Epithelial cell of proximal tubule (primary cell): Measurements from ENCODE around the gene SETD9. TPM values are rescaled to one million over a fixed set of nuclear protein-coding genes. Genes with fewer than 3 reads are reported as not detected.

Experiments used
- DNase-seq: peaks from one replicate; pipeline ENCODE4 v3.0.0-alpha.2; 2011; ENCODE audit warnings: low read depth
- H3K4me3 ChIP-seq: 2 replicates; pipeline ENCODE4 v1.5.1; 2011; ENCODE audit warnings: low read depth, mild to moderate bottlenecking, low read length
- total RNA-seq: library from RNA; depleted of rRNA; stranded (reverse); fragments of >200 nt; gene quantifications from 2 replicates; pipeline ENCODE4 v1.2.3, GENCODE V29; 2015
- TF ChIP-seq, protein P1 (sequence below): conservative IDR thresholded peaks from 2 replicates; pipeline ENCODE4 v1.5.1; 2012; ENCODE audit warnings: low read depth, mild to moderate bottlenecking, low read length

The SETD9 gene
- total RNA-seq, 1 donor from 2014 or later = 8.8 TPM

DNA sequence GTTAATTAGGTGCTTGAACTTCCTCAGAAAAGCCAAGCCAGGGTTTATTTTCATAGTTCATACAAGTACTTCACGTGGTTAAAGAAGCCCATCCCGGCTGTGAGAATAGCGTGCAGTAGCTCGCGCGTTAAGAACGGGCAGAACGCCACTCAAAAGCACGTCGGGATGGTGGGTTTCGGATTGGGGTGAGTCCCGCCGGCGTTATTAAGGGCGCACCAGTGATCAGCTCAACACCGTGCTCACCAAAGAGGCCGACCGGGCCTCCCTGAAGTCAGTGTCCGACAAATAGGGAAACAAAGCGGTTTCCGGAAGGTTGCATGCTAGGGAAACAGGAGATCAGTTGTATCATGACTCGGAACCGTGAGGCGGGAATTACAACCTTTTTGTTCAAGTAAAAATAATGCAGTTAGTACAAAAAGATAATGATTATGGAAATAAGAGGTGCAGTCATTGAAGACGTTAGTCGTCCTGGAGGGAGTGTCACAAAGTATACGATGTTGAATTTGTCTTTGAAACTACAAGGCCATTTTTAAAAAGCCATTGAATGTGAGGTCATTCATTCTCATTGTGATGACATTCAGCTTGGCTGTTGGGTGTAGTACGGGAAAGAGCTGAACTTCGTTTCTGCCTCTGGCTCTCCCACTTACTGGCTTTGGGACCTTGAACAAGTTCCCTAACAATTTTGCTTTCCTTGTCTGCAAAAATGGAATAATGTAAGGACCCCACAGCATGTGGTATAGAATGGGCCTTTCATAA, 992 bp downstream of the SETD9 start:
- TF ChIP-seq, protein P1, sequence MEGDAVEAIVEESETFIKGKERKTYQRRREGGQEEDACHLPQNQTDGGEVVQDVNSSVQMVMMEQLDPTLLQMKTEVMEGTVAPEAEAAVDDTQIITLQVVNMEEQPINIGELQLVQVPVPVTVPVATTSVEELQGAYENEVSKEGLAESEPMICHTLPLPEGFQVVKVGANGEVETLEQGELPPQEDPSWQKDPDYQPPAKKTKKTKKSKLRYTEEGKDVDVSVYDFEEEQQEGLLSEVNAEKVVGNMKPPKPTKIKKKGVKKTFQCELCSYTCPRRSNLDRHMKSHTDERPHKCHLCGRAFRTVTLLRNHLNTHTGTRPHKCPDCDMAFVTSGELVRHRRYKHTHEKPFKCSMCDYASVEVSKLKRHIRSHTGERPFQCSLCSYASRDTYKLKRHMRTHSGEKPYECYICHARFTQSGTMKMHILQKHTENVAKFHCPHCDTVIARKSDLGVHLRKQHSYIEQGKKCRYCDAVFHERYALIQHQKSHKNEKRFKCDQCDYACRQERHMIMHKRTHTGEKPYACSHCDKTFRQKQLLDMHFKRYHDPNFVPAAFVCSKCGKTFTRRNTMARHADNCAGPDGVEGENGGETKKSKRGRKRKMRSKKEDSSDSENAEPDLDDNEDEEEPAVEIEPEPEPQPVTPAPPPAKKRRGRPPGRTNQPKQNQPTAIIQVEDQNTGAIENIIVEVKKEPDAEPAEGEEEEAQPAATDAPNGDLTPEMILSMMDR = no peak
- peak overlapping the region; percentile 73 for H3K4me3 ChIP-seq
- peak; percentile 50 for DNase-seq

DNA sequence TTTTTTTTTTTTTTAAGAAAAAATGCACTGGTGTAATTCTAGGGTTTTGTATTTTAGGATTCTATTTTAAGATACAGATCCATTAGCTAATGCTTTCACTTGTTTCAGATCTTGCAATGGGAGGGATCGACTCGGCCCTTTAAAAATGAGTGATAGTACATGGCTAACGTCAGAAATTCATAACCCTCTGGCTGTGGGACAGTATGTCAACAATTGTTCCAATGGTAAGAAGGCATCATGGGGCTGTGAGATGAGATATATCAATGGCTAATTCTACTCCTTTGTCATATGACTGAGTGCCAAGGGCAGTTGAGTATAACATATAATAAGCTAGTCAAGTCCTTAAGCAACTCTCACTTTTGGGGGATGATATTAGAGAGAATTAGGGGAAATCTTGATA, 4.4 kb downstream of the SETD9 start:
- DNase-seq = no peak
- TF ChIP-seq, protein P1 = no peak
- no peak overlapping the region for H3K4me3 ChIP-seq

DNA sequence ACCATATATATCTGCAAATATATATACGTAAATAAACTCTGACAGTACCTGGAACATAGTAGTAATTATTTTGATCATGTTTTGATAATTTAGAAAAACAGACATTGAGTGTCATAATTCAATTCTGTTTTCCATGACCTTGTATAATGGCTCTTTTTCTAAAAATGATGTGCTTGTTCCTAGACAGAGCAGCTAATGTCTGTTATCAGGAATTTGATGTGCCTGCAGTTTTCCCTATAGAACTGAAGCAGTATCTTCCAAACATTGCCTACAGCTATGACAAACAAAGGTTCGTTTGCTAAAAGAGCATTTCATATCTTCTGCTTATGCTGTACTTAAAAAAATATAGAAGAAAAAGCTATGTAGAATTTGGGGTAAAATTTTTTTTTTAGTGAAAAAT, 5.3 kb downstream of the SETD9 start:
- no peak overlapping the region for H3K4me3 ChIP-seq
- no peak for DNase-seq

DNA sequence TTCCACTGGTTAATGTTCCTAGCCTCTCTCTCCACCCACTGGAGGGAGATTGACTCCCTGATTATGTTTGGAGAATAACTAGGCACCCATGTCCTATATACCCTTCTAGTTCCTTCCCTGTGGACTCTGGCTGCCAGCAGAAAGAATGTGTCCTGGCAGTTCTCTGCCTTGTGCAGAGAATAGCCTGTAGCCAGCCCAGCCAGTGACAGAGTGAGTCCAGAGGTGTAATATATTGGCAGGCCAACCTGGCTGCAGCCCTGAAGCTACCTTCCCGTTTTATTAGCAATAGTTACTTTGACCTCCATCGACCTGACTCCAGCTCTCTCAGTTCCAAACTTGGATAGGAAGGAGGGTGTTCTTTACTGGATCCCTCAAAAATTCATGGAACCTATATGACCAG, 8.1 kb downstream of the SETD9 start:
- TF ChIP-seq, protein P1 = no peak

More for the DNA sequence above, 5.3 kb downstream of the SETD9 start:
- TF ChIP-seq, protein P1 = no peak

DNA sequence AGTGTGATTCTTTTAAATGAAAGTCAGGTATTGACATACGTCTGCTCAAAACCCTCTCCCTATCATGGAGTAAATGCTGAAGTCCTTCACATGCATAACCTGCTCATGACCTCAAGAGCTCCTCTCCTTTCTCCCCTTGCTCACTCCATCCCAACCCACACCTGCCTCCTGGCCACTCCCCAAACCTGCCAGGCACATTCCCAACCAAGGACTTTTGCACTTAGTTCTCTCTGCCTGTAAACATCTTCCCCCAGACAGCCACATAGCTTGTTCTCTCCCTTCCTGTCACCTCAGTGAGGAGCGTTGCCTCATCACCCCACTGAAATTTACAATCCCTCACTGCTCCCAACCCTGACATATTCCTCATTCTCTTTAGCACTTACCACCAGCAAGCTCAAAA, 8.7 kb downstream of the SETD9 start:
- TF ChIP-seq, protein P1 = no peak
- no peak for DNase-seq
- H3K4me3 ChIP-seq = no peak overlapping the region

More for the DNA sequence above, 8.1 kb downstream of the SETD9 start:
- DNase-seq = no peak
- no peak overlapping the region for H3K4me3 ChIP-seq

DNA sequence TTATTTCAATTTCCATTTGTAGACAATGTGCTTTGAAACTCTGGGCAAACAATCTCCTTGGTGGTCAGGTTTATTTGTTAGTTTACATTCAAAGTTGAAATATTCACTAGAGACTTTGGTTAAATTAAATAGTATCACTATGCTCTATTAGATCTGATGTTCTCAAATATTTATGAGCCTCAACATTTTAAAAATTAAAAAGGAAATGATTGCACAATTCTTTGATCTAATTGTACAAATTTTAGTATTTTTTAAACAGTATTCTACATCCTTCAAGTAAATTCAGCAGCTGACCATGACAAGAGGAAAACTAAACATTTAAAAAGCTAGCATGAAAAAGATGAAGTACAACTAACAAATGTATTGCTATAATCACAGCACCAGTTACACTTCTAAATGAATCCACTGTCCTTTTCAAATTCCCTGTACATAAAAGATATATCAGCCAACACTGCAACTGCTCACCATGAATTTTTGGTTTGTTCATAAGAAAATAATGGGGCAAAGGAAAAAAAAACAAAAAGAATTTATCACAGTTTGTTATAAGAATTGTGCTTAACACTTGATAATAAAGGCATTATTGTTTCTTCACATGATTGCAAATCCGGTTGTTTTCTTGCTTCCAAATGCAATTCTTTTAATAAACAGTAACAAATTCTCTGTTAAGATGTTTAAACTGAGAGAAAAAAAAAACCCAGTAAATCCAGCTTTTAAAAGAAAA, 10.7 kb downstream of the SETD9 start:
- DNase-seq = no peak
- H3K4me3 ChIP-seq = no peak overlapping the region
- TF ChIP-seq, protein P1 = no peak
